Measurements from ENCODE around the gene ROR1.

DNA sequence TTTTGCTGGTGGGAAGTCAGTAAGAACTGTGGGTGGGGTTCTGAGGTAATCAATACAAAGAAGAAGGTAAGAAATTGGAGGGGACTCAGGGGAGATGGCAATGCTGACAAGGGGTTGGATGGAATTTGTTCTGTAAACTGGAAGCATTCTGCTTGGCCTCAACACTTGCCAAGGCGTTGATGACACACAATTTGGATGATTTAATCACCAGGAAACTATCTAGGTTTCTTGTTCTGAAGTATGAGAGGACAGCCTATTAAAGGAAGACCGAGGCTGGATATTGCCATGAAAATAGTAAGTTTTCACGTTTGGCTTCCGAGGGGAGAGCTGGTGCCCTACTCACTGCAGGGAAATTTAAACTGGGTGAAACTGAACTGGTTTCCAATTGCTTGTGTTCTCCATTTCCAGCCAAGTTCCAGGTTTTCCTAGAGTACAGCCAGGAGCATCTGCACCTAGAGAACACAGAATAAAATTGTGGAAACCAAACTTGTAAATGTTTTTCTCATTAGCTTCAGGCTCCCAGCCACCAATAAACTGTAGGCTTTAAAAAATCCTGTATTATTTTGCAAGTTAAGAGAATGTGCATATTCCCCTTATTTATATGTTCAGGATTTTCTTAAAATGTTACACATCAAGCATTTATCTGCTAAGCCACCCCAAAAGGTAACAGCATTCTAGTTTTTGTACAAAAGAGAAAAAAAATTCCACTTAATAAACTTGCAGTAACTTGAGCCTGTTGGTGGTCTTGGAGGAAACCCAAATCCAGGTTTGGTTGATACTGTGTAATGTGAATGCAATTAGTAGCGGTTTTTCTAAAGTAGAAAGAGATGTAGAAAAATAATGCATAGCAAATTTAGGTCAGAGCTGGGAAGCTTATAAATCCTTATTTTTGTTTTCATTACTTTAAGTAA is 53.8 kb downstream of the ROR1 start:
- TF ChIP-seq CTCF (tag by site-specific recombination; IDR thresholded peaks at IDR 0.05) (no peak), ZNF549 (tag by site-specific recombination; IDR thresholded peaks at IDR 0.05) (no peak), ZNF433 (tag by site-specific recombination; IDR thresholded peaks at IDR 0.05; ENCODE audit: low read depth) (no peak), IKZF3 (tag by site-specific recombination; IDR thresholded peaks at IDR 0.05) (no peak), ZNF768 (tag by site-specific recombination; IDR thresholded peaks at IDR 0.05) (no peak)

Measured in HEK293 (cell line).